ENCODE results near the gene NOTCH1. TPM values are rescaled to one million over a fixed set of nuclear protein-coding genes. Genes with fewer than 3 reads are reported as not detected.

NOTCH1 gene
- total RNA-seq, 1 experiment from 2014 or later, result 39.2 TPM

GRCh38 chr9:136557036-136557435 is 11.2 kb upstream of the NOTCH1 start:
- H3F3A ChIP-seq (ENCODE audit: insufficient read depth, low read depth), result peaks cover 34% of the 10 kb centered on the region; the same call in 1 of the 2 replicates
- no peak for DNase-seq
- POLR2A ChIA-PET (ENCODE audit: unreplicated experiment), result no interaction called here
- intact Hi-C loops (cut with micrococcal nuclease; ENCODE audit: unreplicated experiment), result no loop called here
- CTCF ChIA-PET, result no interaction called here
- H4K20me1 ChIP-seq (ENCODE audit: insufficient read depth), result no peaks in the 10 kb centered on the region
- no peaks in the 10 kb centered on the region for H3K79me2 ChIP-seq (ENCODE audit: low read depth)
- TF ChIP-seq EZH2 (IDR thresholded peaks at IDR 0.05; ENCODE audit: low read depth), result no peak
- TF ChIP-seq CTCF (conservative IDR thresholded peaks at IDR 0.05), result no peak
- peak overlapping the region; percentile 94 for H3K27ac ChIP-seq
- no TSS peak for BruUV-seq (replicated peaks)
- H3K4me3 ChIP-seq, result no peak overlapping the region
- H3K4me2 ChIP-seq, result peak overlapping the region; percentile 71; the same call in 1 of the 2 replicates
- H3K36me3 ChIP-seq (ENCODE audit: low read depth), result no peaks in the 10 kb centered on the region
- no peaks in the 10 kb centered on the region for H3K27me3 ChIP-seq (ENCODE audit: insufficient read depth, low read depth)
- H3K9me3 ChIP-seq (ENCODE audit: insufficient read depth, low read depth), result peaks cover 8% of the 10 kb centered on the region; the same call in 1 of the 2 replicates
- H3K4me1 ChIP-seq (replicated peaks; ENCODE audit: insufficient read depth), result peaks cover 29% of the 10 kb centered on the region
- no peaks in the 10 kb centered on the region for H3K9me2 ChIP-seq (ENCODE audit: insufficient read depth)
- H2AFZ ChIP-seq, result no peak overlapping the region

DNA sequence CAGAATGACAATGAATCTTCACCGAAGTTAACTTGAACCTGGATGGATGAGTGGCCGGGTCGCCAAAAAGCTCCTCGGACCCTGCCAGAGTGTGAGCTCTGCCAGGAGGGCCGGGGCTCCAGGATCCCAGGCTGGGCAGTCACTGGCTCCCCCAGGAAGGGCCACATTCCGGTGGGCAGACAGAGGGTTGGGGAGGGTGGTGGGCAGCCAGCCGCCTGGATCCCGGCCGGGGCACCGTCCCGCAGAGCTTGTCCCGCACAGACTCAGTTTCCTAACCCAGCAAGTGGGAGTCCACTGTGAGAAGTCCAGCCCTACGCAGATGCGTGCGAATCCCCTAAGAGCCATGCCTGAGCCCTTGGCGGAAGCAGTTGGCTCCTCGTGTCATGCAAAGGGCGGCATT is 10.3 kb upstream of the NOTCH1 start:
- no peak overlapping the region for H3K4me2 ChIP-seq
- BruUV-seq (replicated peaks), result no TSS peak
- no peaks in the 10 kb centered on the region for H3K79me2 ChIP-seq (ENCODE audit: low read depth)
- no peak for DNase-seq
- POLR2A ChIA-PET (ENCODE audit: unreplicated experiment), result interaction anchor here (0.7 kb wide), 1 partner anchor 17 kb away, joined by 4 read pairs; no protein-coding TSS in a partner anchor
- no peaks in the 10 kb centered on the region for H4K20me1 ChIP-seq (ENCODE audit: insufficient read depth)
- peaks cover 38% of the 10 kb centered on the region for H3K4me1 ChIP-seq (replicated peaks; ENCODE audit: insufficient read depth)
- H3K9me2 ChIP-seq (ENCODE audit: insufficient read depth), result no peaks in the 10 kb centered on the region
- peaks cover 8% of the 10 kb centered on the region; the same call in 1 of the 2 replicates for H3K9me3 ChIP-seq (ENCODE audit: insufficient read depth, low read depth)
- intact Hi-C loops (cut with micrococcal nuclease; ENCODE audit: unreplicated experiment), result no loop called here
- H2AFZ ChIP-seq, result no peak overlapping the region
- peaks cover 35% of the 10 kb centered on the region; the same call in 1 of the 2 replicates for H3F3A ChIP-seq (ENCODE audit: insufficient read depth, low read depth)
- no peak overlapping the region for H3K27ac ChIP-seq
- no peak overlapping the region for H3K4me3 ChIP-seq
- H3K36me3 ChIP-seq (ENCODE audit: low read depth), result no peaks in the 10 kb centered on the region
- H3K27me3 ChIP-seq (ENCODE audit: insufficient read depth, low read depth), result no peaks in the 10 kb centered on the region
- CTCF ChIA-PET, result no interaction called here
- TF ChIP-seq CTCF (conservative IDR thresholded peaks at IDR 0.05) (no peak), EZH2 (IDR thresholded peaks at IDR 0.05; ENCODE audit: low read depth) (no peak)

GRCh38 chr9:136554870-136555269 is 9.0 kb upstream of the NOTCH1 start:
- no peaks in the 10 kb centered on the region for H3K27me3 ChIP-seq (ENCODE audit: insufficient read depth, low read depth)
- no peaks in the 10 kb centered on the region for H3K36me3 ChIP-seq (ENCODE audit: low read depth)
- H3K4me1 ChIP-seq (replicated peaks; ENCODE audit: insufficient read depth), result peaks cover 44% of the 10 kb centered on the region
- no TSS peak for BruUV-seq (replicated peaks)
- no peaks in the 10 kb centered on the region for H4K20me1 ChIP-seq (ENCODE audit: insufficient read depth)
- no peak overlapping the region for H3K27ac ChIP-seq
- H3F3A ChIP-seq (ENCODE audit: insufficient read depth, low read depth), result peaks cover 35% of the 10 kb centered on the region; the same call in 1 of the 2 replicates
- POLR2A ChIA-PET (ENCODE audit: unreplicated experiment), result no interaction called here
- H3K4me3 ChIP-seq, result no peak overlapping the region
- TF ChIP-seq EZH2 (IDR thresholded peaks at IDR 0.05; ENCODE audit: low read depth) (no peak), CTCF (conservative IDR thresholded peaks at IDR 0.05) (no peak)
- no peaks in the 10 kb centered on the region for H3K79me2 ChIP-seq (ENCODE audit: low read depth)
- H3K9me3 ChIP-seq (ENCODE audit: insufficient read depth, low read depth), result peaks cover 3% of the 10 kb centered on the region; the same call in 1 of the 2 replicates
- H3K9me2 ChIP-seq (ENCODE audit: insufficient read depth), result no peaks in the 10 kb centered on the region
- intact Hi-C loops (cut with micrococcal nuclease; ENCODE audit: unreplicated experiment), result no loop called here
- DNase-seq, result no peak
- H3K4me2 ChIP-seq, result no peak overlapping the region
- CTCF ChIA-PET, result interaction anchor here (0.7 kb wide), 1 partner anchor 19 kb away, joined by 3 read pairs; no protein-coding TSS in a partner anchor
- H2AFZ ChIP-seq, result no peak overlapping the region
